Neural progenitor cell (in vitro differentiated cells): ENCODE data around the gene SUSD1. TPM values are rescaled to one million over a fixed set of nuclear protein-coding genes. Genes with fewer than 3 reads are reported as not detected.
"Not testable (repeated sequence)": the region's sequence is repeated elsewhere in the genome, so short reads cannot be mapped to it uniquely, and the experiment has no call there.

Experiments used
- DNase-seq: peaks from one replicate; pipeline ENCODE4 v3.0.0-alpha.2; 2016; ENCODE audit warnings: low spot score
- H2AFZ ChIP-seq: fragments of 200-600 bp; sonication (generic); replicated peaks from 2 replicates; pipeline ENCODE4 v1.6.1; 2016; ENCODE audit warnings: antibody characterized with exemption
- H3F3A ChIP-seq: fragments of 200-600 bp; sonication (generic); 2 replicates; pipeline ENCODE4 v1.6.1; 2016; ENCODE audit warnings: antibody characterized with exemption, low read depth
- H3K27ac ChIP-seq: fragments of 200-600 bp; sonication (generic); 2 replicates; pipeline ENCODE4 v1.5.1; 2016; ENCODE audit warnings: mild to moderate bottlenecking
- H3K27me3 ChIP-seq: fragments of 200-600 bp; sonication (generic); 2 replicates; pipeline ENCODE4 v1.6.1; 2016; ENCODE audit warnings: mild to moderate bottlenecking, moderate library complexity
- H3K36me3 ChIP-seq: fragments of 200-600 bp; sonication (generic); 2 replicates; pipeline ENCODE4 v1.5.1; 2016
- H3K4me1 ChIP-seq: fragments of 200-600 bp; sonication (generic); 2 replicates; pipeline ENCODE4 v1.6.1; 2016; ENCODE audit warnings: mixed run types
- H3K4me2 ChIP-seq: fragments of 200-600 bp; sonication (generic); 2 replicates; pipeline ENCODE4 v1.6.1; 2016
- H3K4me3 ChIP-seq: fragments of 200-600 bp; sonication (generic); 2 replicates; pipeline ENCODE4 v1.5.1; 2016
- H3K79me2 ChIP-seq: fragments of 200-600 bp; sonication (generic); 2 replicates; pipeline ENCODE4 v1.6.1; 2016; ENCODE audit warnings: low read depth
- H3K9ac ChIP-seq: fragments of 200-600 bp; sonication (generic); 2 replicates; pipeline ENCODE4 v1.6.1; 2016
- H3K9me3 ChIP-seq: fragments of 200-600 bp; sonication (generic); 2 replicates; pipeline ENCODE4 v1.5.1; 2016; ENCODE audit warnings: low read depth
- H4K20me1 ChIP-seq: fragments of 200-600 bp; sonication (generic); 2 replicates; pipeline ENCODE4 v1.6.1; 2016; ENCODE audit warnings: low read depth
- H3K27ac Mint-ChIP-seq: 3 replicates; pipeline ENCODE4 v1.8.0; 2021; ENCODE audit warnings: mixed read lengths
- H3K27me3 Mint-ChIP-seq: 2 replicates; pipeline ENCODE4 v1.8.0; 2022; ENCODE audit warnings: low read depth, mild to moderate bottlenecking, inconsistent platforms, moderate library complexity, mixed read lengths; ENCODE audit not compliant: insufficient read depth
- H3K36me3 Mint-ChIP-seq: 3 replicates; pipeline ENCODE4 v1.8.0; 2021; ENCODE audit warnings: mixed read lengths
- H3K4me1 Mint-ChIP-seq: 3 replicates; pipeline ENCODE4 v1.8.0; 2021; ENCODE audit warnings: mixed read lengths
- H3K4me3 Mint-ChIP-seq: 3 replicates; pipeline ENCODE4 v1.8.0; 2021; ENCODE audit warnings: mild to moderate bottlenecking, moderate library complexity, mixed read lengths
- H3K9me3 Mint-ChIP-seq: 3 replicates; pipeline ENCODE4 v1.8.0; 2020; ENCODE audit warnings: mixed read lengths
- EZH2 ChIP-seq: fragments of 200-600 bp; sonication (generic); IDR thresholded peaks from 2 replicates; pipeline ENCODE4 v1.6.1; 2017; ENCODE audit warnings: antibody characterized with exemption, mild to moderate bottlenecking, moderate library complexity
- EZH2phosphoT487 ChIP-seq: fragments of 200-600 bp; sonication (generic); IDR thresholded peaks from 2 replicates; pipeline ENCODE4 v1.6.1; 2017; ENCODE audit warnings: antibody characterized with exemption
- total RNA-seq: library from RNA; depleted of rRNA; stranded (reverse); fragments of >200 nt; gene quantifications from 2 replicates; pipeline ENCODE4 v1.2.3, GENCODE V29; 2015; ENCODE audit warnings: low replicate concordance
- TF ChIP-seq, protein P1 (sequence below): fragments of 200-600 bp; sonication (generic); IDR thresholded peaks from 2 replicates; pipeline ENCODE4 v1.5.1; 2017; ENCODE audit warnings: antibody characterized with exemption, mild to moderate bottlenecking

Gene SUSD1
- total RNA-seq, 1 donor from 2014 or later, result 12.0 TPM

DNA sequence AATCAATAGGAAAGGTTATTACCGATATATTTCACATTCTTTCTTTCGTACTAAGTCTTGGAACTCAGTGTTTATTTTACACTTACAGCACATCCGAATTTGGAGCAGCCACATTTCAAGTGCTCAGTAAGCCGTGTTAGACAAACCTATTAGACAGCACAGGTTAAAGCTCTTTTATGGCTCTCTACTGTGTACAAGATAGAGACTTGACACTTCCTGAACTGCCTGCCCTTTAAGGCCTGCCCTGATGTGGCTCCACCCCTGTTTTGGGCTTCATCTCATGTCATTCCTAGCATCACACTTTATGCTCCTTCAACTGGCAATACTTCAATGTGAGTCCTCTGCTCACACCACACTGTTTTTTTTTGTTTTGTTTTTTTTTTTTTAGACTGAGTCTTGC is 23.5 kb upstream of the SUSD1 start:
- Histone ChIP-seq H3K4me2 (no peak overlapping the region), H4K20me1 (no peaks in the 10 kb centered on the region), H3K27me3 (no peaks in the 10 kb centered on the region), H3K79me2 (no peaks in the 10 kb centered on the region), H3K4me1 (peaks cover 9% of the 10 kb centered on the region), H3K36me3 (no peaks in the 10 kb centered on the region), H3K27ac (no peak overlapping the region), H3K9me3 (no peaks in the 10 kb centered on the region), H3K4me3 (no peak overlapping the region), H3F3A (peaks cover 10% of the 10 kb centered on the region), H2AFZ (no peak overlapping the region), H3K9ac (no peak overlapping the region)
- no peaks in the 10 kb centered on the region for H3K9me3 Mint-ChIP-seq
- no peak overlapping the region for H3K4me3 Mint-ChIP-seq
- no peak for DNase-seq
- no peaks in the 10 kb centered on the region for H3K36me3 Mint-ChIP-seq
- peaks cover 6% of the 10 kb centered on the region for H3K4me1 Mint-ChIP-seq
- peaks cover 2% of the 10 kb centered on the region for H3K27me3 Mint-ChIP-seq
- TF ChIP-seq, protein P1, sequence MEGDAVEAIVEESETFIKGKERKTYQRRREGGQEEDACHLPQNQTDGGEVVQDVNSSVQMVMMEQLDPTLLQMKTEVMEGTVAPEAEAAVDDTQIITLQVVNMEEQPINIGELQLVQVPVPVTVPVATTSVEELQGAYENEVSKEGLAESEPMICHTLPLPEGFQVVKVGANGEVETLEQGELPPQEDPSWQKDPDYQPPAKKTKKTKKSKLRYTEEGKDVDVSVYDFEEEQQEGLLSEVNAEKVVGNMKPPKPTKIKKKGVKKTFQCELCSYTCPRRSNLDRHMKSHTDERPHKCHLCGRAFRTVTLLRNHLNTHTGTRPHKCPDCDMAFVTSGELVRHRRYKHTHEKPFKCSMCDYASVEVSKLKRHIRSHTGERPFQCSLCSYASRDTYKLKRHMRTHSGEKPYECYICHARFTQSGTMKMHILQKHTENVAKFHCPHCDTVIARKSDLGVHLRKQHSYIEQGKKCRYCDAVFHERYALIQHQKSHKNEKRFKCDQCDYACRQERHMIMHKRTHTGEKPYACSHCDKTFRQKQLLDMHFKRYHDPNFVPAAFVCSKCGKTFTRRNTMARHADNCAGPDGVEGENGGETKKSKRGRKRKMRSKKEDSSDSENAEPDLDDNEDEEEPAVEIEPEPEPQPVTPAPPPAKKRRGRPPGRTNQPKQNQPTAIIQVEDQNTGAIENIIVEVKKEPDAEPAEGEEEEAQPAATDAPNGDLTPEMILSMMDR, result no peak
- TF ChIP-seq EZH2phosphoT487 (no peak), EZH2 (no peak)
- no peak overlapping the region for H3K27ac Mint-ChIP-seq

DNA sequence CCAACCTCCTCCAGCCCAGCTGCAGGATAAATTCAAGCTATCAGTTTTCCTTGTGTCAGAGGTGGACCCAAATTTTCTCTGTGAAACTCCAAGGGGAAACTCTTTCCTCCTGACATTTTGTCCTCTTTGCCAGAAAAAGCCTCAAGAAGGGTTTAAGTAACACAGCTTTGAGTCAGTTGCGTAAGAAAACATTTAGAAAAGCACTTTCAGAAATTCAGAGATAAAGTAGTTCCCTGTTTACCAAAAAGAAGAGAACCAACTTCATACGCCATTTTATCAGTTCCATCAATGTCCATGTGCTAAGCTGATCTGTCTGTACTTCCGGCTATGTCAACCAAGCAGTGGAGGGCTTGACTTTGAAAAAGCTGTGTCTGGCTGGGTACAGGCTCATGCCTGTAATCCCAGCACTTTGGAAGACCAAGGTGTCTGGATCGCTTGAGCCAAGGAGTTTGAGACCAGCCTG is 19.9 kb upstream of the SUSD1 start:
- DNase-seq, result no peak
- Mint-ChIP-seq H3K27ac (no peak overlapping the region), H3K27me3 (peaks cover 2% of the 10 kb centered on the region), H3K4me3 (no peak overlapping the region), H3K9me3 (peaks cover 2% of the 10 kb centered on the region), H3K4me1 (peaks cover 8% of the 10 kb centered on the region), H3K36me3 (no peaks in the 10 kb centered on the region)
- Histone ChIP-seq H4K20me1 (no peaks in the 10 kb centered on the region), H3K9me3 (no peaks in the 10 kb centered on the region), H3K4me2 (no peak overlapping the region), H3K79me2 (no peaks in the 10 kb centered on the region), H3K27ac (no peak overlapping the region), H3K9ac (no peak overlapping the region), H3K27me3 (no peaks in the 10 kb centered on the region), H3K36me3 (no peaks in the 10 kb centered on the region), H3K4me1 (peaks cover 12% of the 10 kb centered on the region), H2AFZ (no peak overlapping the region), H3K4me3 (no peak overlapping the region), H3F3A (peaks cover 18% of the 10 kb centered on the region)
- TF ChIP-seq EZH2phosphoT487, result no peak
- TF ChIP-seq, protein P1, result no peak
- no peak for TF ChIP-seq EZH2

DNA sequence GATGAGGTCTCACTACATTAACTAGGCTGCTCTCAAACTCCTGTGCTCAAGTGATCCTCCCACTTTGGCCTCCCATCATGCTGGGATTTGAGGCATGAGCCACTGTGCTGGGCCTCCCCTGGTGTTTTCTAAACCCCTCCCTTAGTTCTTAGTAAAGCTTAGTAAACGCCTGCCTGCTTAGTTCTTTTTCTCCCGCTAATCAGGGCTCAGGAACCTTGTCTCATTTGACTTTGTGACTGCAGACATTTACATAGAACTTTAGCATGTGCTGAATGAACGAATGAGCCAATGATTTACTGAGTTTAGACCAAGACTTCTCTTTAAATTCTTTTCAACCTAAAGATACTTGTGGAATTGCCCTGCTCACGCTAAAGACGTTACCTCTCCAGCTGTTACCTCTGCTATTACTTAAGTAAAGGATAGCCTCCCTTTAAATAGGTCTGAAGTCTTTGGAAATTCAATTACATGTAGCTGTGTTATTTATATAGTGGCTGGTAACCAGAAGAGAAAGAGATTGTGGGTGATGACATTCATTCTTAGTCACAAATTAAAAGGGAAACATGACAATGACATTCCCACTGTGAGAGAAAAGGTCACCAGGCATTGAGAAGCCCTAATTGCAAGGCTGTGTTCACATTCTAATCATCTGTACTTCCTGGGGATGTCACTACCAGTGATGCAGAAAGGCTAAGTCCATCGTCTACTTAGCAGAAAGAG is 18.6 kb upstream of the SUSD1 start:
- DNase-seq, result peak; percentile 49
- Histone ChIP-seq H3K79me2 (no peaks in the 10 kb centered on the region), H3K9me3 (no peaks in the 10 kb centered on the region), H3K9ac (no peak overlapping the region), H3K4me1 (peaks cover 12% of the 10 kb centered on the region), H3K36me3 (no peaks in the 10 kb centered on the region), H3K27me3 (no peaks in the 10 kb centered on the region), H3K4me2 (no peak overlapping the region), H3K4me3 (no peak overlapping the region), H2AFZ (no peak overlapping the region), H4K20me1 (no peaks in the 10 kb centered on the region), H3K27ac (no peak overlapping the region), H3F3A (peaks cover 20% of the 10 kb centered on the region)
- no peak overlapping the region for H3K4me3 Mint-ChIP-seq
- no peaks in the 10 kb centered on the region for H3K36me3 Mint-ChIP-seq
- H3K27me3 Mint-ChIP-seq, result peaks cover 4% of the 10 kb centered on the region
- no peak for TF ChIP-seq EZH2
- TF ChIP-seq EZH2phosphoT487, result no peak
- TF ChIP-seq, protein P1, result no peak
- H3K27ac Mint-ChIP-seq, result no peak overlapping the region
- peaks cover 8% of the 10 kb centered on the region for H3K4me1 Mint-ChIP-seq
- H3K9me3 Mint-ChIP-seq, result peaks cover 2% of the 10 kb centered on the region

DNA sequence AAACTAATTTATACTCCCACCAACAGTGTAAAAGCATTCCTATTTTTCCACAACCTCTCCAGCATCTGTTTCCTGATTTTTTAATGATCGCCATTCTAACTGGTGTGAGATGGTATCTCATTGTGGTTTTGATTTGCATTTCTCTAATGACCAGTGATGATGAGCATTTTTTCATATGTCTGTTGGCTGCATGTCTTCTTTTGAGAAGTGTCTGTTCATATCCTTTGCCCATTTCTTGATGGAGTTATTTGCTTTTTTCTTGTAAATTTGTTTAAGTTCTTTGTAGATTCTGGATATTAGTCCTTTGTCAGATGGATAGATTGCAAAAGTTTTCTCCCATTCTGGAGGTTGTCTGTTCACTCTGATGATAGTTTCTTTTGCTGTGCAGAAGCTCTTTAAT is 15.2 kb upstream of the SUSD1 start:
- not testable (repeated sequence) for H3K36me3 Mint-ChIP-seq, H2AFZ ChIP-seq, H3K27ac Mint-ChIP-seq, H3K9me3 Mint-ChIP-seq, DNase-seq, H4K20me1 ChIP-seq, H3K4me3 ChIP-seq, H3K79me2 ChIP-seq, H3K9me3 ChIP-seq, H3K4me2 ChIP-seq, H3K4me3 Mint-ChIP-seq, H3K36me3 ChIP-seq, H3K27ac ChIP-seq, H3K27me3 ChIP-seq, H3K9ac ChIP-seq, H3K27me3 Mint-ChIP-seq
- Histone ChIP-seq H3F3A (peaks cover 20% of the 10 kb centered on the region), H3K4me1 (peaks cover 19% of the 10 kb centered on the region)
- H3K4me1 Mint-ChIP-seq, result peaks cover 14% of the 10 kb centered on the region
